HG02759 (cell line): Measurements from ENCODE around the gene DAAM1.
A peak's percentile ranks its signal among the peaks of the same experiment; 100 is the strongest.

Experiments
- ATAC-seq: cut with Tn5 transposase; IDR thresholded peaks from one replicate; pipeline ENCODE4 v1.9.1; 2021; ENCODE audit warnings: mild to moderate bottlenecking, moderate library complexity; ENCODE audit not compliant: unreplicated experiment

Gene DAAM1

DNA sequence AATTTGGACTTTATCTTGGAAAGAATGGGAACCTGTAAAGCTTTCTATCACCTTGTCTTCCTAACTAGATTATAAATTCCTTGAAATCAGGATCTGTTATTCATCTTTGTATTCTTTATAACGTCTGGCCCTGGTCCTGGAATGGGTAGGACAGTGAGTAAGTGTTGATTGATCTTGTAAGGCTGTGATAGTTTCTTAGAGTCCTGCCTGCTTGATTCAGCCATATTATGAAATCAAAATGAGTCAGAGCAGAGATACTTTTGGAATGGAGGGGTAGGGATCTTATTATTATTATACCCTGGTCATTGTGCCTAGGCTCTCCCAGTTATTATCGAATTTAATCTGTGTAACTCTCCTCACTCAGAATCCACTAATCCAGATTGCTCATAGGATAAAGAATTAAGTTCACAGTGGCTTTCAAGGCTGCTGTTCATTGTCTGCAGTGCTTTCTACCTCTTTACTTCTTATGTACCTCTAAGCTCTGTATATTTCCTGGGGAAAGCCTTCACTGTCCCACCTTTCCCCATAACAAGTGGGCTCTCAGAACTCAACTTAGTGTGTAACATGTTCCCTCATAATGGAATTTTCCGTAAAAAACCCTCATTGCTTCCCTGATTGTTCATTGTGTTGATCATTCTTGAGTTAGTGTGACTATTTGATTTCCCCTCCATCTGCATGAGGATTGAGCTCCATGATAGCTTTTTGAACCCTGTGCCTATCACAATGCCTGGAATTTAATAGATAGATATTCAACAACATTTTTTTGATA lies 93.3 kb downstream of the DAAM1 start:
- ATAC-seq, result no peak

DNA sequence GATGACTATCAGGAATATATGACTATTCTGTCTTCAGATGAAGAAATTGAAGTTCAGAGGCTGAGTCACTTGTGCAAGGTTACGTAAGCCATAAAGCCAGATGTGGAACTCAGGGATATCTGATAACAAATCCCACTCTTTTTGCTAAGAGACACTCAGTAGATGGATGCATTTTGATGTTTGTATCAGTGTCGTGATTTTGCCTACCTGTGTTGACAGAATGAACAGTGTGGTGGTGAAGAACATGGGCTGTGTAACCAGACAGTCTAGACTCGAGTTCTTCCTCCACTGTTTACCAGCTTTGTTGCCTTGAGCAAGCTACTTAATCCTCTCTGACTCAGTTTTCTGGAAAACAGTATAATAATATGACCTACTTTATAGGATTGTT lies 93.9 kb downstream of the DAAM1 start:
- ATAC-seq, result no peak

DNA sequence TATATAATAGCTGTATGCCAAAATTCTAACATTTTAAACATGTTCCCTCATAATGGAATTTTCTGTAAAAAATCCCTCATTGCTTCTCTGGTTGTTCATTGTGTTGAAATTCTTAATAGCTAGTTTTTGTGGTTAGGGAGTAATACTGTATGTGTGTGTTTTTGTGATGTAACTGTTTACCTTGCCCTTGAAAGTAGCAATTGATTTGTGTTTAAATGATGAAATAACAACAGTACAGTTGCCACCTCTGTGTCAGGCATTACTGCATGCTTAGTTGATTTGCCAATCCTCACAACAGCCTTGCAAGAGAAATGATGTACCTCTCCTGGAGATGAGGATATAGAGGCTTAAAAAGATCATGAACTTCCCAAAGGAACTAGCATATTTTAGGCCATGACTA lies 94.9 kb downstream of the DAAM1 start:
- ATAC-seq, result no peak

DNA sequence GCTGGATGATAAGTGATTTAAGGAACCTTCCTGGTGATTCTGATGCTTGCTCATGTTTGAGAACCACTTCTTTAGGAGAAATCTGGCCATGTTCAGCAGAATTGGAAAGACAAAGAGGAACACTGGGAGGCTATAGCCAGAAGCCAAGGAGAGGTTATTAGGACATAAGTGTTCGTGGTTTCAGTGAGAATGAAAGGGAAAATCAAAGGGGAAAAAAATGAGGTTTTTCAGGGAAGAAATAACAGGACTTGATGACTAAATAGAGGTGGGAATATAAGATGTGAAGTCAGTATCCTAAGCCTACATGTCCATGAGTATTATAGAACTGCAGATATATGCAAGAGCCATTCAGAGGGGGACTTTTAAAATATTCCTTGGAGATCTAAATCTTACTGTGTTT lies 95.6 kb downstream of the DAAM1 start:
- ATAC-seq, result no peak

DNA sequence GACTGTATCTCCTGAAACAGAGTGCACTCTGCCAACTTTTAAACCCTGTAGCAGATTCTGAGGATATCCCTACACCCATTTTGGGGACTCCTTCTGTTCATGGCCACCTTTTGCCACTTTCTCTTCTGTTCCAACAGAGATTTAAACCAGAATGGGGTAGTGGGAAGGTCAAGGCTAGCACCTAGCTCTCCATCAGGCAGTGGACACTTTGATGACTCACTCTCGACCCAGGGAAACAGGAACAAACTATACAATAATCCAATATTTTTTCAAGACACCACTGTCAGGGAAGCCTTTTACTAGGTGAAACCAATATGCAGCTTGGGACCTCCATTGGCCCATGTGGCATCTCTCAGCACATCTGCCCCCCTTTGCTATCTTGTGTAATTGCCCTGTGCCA lies 103.6 kb downstream of the DAAM1 start:
- no peak for ATAC-seq

DNA sequence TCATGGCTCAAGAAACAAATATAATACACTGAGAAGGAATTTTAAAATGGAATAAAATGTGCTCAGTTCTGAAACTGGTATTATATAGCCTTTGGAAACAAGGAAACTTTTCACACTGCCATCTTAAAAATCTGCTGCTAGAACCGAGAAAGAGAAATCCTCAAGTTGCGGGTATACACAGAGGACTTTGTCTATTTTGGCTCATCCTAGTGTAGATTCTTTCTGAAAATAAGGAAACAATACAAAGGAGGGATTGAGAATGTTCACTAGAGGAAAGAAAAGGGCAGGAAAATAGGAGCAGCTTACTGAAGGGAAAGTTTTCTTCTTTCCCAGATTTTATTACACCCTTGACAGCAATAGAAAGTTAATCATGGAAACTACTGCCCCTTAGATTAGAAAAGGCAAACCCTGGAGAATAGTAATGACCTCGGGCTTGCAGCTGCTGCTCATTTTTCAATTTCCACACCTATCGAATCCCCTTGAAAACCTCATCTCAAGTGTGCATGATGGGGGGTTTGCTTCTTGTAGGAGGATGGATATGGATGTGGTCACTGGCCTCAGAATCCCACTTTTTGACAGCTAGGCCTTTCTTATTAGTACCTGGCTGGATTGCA lies 104.6 kb downstream of the DAAM1 start:
- no peak for ATAC-seq

DNA sequence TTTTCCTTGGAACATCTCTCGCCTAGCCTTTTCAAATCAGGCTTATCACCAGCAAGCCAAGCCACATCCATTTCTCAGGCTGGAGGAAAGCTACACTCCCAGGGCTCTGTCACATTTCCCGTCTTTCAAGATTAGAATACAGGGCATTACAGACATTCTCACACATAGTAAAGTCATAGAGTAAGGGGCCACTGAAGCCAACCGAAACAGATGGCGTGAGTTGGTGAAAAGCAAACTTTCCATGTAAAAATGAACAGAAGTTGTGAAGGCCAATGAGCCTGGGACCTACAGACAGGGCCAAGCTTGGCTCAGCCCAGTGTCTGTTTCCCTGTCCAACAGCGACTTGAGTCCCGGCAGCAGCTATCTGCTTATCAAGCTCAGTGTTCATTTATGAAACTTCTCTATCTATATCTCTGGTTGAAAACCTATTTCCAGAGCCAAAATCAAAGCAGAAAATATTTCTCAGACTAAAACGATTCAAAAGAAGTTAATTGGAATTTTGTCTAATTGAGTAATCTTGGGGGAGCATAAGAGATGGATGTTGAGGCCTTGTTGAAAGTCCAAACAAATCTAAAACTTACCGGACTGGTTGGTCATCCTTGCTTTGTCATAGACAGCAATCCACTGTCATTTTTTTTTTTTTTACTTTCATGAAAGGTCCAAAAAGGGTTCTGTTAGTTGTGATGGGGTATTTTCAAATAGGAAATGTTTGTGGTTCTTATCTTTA lies 105.6 kb downstream of the DAAM1 start:
- ATAC-seq, result no peak

DNA sequence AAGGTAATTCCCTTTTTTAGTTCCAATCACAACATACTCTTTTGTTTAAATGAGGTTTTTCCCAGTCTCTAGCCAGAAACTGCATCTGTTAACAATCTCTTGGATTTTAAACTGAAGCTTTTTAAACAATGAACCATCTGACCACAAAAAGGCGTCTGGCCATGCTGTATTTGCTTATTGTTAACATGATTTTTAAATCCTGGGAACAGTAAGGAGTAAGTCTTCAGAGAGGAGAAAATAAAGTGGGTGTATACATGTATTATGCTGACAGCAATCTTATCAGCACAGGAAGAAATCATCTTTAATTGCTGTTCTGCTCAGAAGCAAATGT lies 106.2 kb downstream of the DAAM1 start:
- ATAC-seq, result no peak

DNA sequence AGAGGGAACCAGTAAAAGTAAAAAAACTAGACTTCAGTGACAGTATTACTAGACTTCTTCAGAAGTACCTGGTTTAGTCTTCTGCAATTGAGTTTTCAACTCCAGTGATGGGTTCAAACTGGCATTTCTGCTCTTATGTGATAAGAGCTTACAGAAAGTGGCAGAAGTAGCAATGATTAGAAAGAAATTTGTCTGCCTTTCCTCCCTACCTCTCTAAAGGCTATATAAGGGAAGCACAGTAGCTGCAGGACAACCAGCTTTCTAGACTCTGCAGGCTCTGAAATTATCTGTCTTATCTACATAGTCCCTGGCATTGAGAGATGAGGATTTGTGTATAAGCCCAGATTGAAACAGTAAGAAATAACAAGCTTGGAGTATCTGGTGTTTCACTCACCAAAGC lies 107.5 kb downstream of the DAAM1 start:
- no peak for ATAC-seq

DNA sequence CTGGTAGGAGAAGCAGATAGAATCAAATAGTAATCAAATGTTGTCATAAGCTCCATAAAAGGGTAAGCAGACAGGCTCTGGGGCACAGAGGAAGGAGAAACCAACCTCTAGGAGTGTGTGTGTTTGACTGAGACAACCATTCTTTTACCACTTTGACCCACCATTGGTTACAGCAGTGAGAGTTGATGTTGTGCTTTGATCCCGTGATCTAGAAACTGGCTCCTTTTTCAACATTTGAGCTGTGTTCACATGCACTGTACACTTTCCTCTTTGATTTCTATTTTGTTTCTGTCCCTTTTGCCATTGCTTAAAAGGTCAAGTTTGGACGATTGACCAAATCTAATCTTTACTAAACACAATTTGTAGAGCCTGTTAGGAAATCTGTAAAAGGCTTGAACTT lies 108.0 kb downstream of the DAAM1 start:
- no peak for ATAC-seq

DNA sequence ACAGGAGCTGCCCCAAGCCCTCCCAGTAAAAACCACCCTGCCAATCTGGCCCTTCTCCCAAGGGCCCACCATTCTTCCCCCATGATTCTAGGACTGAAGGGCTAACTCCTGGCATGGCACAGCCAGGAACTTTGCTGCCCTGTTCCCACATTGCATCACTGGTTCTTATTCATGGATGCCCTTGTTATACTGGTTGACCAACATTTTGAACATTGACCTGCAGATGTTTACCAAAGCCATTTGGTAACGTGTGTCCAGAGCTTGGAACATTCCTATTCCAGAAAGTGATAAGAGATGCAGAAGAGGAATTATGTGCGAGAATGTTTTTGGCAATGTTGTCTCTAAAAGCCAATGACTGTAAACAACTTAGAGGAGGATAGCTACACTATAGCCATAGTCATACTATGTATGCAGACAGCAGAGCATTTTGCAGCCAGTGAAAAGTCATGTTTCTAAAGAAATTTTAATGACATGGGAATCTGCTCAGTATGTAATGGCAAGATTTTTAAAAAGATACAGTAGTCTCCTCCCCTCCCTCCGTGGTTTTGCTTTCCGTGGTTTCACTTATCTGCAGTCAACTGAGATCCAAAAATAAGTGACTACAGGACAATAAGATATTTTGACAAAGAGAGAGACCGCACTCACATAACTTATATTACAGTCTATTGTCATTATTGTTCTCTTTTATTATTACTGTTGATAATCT lies 108.8 kb downstream of the DAAM1 start:
- no peak for ATAC-seq

DNA sequence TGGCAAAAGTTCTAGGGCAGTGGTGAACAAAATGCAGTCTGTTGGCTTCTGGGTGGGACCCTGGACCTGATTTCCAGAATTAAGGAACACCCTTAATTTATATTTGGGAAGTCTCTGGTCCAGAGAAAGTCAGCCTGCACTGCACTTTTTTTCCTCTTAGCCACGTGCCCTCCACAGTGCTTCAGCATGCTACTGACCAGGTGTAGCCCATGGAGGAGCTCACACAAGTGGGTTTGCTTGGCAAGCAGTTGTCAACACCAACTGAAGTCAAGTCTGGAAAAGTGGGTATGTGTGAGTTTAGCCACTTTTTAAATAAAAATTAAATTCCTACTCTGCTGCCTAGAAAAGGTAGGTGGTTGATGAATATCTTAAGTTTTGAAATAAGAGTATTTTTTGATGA lies 111.3 kb downstream of the DAAM1 start:
- no peak for ATAC-seq

DNA sequence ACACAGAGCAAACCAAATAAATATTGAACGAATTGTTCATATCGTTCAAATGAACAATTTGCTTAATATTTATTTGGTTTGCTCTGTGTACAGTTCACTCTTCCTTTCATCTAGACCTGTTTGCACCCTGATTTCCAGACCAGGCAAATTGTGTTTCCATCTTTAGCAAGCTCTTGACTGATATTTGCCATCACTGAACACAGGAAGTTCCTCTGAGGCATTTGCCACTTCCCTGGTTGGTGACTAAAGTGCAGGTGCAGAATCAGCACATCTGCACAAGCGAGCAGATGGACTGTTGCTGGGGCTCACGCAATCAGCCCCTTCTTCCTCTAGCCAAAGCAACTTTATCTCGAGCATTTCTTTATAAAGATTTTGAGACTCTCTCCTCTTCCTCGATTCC lies 112.9 kb downstream of the DAAM1 start:
- ATAC-seq, result peak; percentile 88

DNA sequence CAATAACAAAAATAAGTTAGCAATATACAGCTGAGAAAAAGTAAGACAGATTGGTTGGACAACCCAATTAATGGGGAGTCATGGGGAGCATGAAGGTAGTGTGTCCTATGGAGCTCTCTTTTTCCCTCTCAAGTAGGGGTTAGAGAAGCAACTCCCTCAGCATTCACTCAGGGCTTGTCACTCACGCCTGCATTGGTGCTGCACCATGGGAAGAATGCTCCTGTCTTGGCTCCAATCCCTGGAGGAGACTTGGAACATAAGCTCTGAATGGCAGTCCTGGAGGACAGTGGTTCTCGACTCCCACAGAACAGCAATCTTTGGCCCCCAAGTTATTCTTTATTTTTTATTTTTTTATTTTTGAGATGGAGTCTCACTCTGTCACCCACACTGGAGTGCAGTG lies 113.8 kb downstream of the DAAM1 start:
- ATAC-seq, result no peak

DNA sequence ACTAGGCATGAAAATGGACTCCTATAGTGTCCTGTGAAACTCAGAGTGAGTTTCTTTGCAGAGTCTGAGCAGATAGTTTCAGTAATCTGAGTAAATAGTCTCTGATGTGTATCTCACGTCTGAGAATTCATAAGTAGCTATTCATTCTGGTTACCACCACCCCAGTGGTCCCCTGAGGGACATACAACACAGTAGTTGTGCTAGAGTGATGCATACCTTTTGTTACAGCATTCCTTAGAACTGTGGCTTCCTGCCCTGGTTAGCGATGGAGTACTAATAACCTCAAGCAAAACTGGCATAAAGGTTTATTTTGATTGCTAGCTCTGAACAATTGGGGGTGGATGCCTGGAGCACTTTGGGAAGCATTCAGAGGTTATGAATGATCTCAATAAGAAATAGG lies 114.7 kb downstream of the DAAM1 start:
- no peak for ATAC-seq

DNA sequence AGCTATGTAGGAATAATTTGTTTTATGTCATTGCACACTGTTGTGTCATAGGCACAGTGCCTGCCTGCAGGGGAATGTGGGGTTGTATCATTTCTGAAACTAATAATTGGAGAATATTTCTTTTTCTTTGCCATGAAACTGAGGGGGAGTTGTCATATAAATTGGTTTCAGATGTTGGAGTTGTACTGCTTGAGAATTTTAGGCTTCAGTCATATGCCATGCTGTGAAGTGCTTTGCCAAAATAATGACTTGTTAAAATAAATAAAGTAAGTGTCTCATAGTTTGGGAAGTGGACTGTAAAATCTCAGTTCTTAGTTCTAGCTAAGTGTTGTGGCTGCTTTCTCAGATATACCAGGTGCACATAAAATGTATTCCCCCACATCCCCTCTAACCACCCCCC lies 116.8 kb downstream of the DAAM1 start:
- ATAC-seq, result no peak

DNA sequence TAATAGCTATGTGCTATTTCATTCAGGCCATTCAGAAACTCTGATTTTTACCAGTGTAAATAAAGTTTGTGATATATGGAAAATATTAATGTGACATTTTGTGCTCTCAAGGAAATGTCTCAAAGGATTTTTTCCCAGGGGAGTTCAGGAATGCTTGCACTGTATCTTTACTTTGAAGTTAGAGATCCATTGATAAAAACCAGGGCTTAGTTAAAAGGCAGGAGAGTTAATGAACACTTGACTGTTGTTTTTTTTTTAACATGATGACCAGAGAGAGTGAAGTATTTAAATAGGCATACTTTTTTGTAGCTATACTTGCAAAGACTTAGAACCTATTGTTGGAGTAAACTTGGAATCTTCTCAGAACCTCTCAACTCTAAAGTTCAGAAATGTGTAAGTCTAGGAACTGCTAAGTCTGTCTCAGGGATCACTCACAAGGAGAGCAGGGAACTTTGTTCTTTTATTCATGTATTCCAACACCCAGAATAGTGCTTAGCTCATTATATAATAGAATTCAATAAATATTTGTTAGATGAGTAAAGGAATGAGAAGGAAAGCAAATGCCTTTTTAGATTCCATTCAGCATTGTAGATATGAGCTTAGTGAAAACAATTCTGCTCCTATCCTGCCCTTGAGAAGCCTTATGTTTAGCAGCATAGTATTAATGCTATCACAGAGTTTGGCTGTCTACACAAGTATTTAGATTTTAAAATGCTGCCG lies 117.5 kb downstream of the DAAM1 start:
- no peak for ATAC-seq

DNA sequence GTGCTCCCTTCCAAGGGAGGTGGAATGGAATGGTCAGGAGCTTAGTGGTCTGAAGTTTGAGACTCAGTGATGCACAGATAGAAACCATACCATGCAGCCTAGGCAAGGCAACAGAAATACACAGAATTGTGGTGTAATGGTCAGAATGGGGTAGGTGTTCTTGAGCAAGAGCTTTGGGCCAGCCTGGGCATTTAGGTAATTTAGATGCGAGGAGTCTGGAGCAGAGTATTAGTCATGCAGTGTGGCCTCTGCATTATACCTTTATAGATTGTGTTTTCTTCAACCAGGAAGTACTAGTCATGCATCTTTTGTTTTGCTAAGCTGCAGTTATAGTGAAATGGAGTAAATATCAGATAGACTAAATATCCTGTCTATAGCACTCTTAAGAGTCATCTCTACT lies 118.3 kb downstream of the DAAM1 start:
- no peak for ATAC-seq

DNA sequence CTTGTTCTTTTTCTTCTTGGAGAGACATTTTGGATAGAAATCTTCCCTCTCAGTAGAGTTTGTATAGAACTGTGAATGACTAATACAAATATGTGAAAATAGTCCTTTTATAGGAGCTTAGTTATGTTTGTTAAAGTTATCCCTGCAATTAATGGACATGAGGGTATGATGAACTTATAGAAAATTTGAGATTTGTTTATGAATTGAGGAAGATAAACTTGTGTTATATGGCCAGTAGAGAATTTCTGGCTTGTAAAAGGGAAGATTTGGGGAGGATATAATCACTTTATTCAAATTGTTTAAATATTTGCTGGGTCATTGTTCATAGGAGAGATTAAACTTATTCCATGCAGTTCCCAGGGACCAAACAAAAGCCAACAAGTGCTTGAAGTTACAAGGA lies 119.6 kb downstream of the DAAM1 start:
- no peak for ATAC-seq

DNA sequence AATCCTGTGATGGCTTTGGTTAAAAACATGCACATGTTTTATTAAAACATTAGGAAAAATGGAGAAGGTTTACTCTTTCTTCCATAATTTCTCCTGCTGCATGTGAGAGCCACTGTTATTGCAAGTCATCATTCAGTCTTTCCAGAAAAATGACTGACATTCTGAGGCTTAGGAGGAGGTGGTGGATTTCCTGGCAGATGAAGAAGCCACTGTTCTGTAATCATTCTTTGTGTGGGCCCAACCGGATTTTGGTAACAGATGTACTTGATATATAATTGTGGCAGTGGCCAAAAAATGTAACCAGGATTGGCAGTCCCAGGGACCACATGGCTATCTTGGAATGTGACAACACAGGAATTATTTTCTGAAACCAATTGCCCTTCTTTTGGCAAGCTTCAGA lies 120.2 kb downstream of the DAAM1 start:
- ATAC-seq, result no peak

DNA sequence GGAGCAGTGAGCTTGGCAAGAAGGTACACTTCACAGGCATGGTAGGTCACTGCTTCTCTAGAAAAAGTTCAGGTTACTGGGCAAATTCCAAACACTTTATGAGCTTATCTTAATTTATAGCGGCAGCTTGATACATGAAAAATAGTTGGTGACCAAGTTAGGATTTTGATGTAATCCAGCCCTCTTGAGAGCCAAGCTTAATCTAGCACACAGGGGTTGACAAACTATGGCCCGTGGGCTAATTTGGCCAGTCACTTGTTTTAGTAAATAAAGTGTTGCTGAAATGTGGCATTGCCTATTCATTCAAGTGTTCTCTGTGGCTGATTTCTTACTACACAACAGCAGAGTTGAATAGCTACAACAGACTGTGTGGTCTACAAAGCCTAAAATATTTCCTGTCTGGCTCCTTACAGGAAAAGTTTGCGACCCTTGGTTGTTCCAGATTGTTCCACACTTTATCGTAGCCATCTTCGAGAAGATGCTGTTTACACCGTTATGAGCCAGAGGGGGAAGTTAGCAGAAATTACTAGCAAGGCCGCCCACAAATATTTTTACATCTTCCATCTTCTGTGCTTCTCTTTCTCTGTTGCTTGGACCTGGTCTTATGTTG lies 120.9 kb downstream of the DAAM1 start:
- ATAC-seq, result no peak
